Bronchial epithelial cell (primary cell): Measurements from ENCODE around the gene LRP1B. TPM values are rescaled to one million over a fixed set of nuclear protein-coding genes. Genes with fewer than 3 reads are reported as not detected.

ENCODE experiments used
- DNase-seq: peaks from one replicate; pipeline ENCODE4 v3.0.0-alpha.2; 2010; ENCODE audit warnings: low read depth
- FAIRE-seq: peaks from 2 replicates; lab custom pipeline; 2011; peaks lifted over from hg19 to GRCh38; lab: Jason Lieb, UNC
- H3K27me3 ChIP-seq: 2 replicates; pipeline ENCODE4 v1.5.1; 2011; ENCODE audit warnings: low read length; ENCODE audit not compliant: control insufficient read depth, insufficient read depth
- H3K36me3 ChIP-seq: 2 replicates; pipeline ENCODE4 v1.5.1; 2011; ENCODE audit warnings: low read length; ENCODE audit not compliant: control insufficient read depth, insufficient read depth
- H3K4me3 ChIP-seq: 2 replicates; pipeline ENCODE4 v1.5.1; 2011; ENCODE audit warnings: mild to moderate bottlenecking, low read depth, low read length, control low read depth
- total RNA-seq: library from RNA; depleted of rRNA; stranded (reverse); fragments of >200 nt; gene quantifications from 2 replicates; pipeline ENCODE4 v1.2.1, GENCODE V29; 2014
- TF ChIP-seq, protein P1 (sequence below): IDR thresholded peaks from 2 replicates; pipeline ENCODE4 v1.5.1; 2011; ENCODE audit warnings: mild to moderate bottlenecking, moderate library complexity, low read length, control low read depth, inconsistent platforms; ENCODE audit not compliant: insufficient read depth, severe bottlenecking

LRP1B gene
- total RNA-seq, 1 donor from 2014 or later, result under 0.01 TPM

DNA sequence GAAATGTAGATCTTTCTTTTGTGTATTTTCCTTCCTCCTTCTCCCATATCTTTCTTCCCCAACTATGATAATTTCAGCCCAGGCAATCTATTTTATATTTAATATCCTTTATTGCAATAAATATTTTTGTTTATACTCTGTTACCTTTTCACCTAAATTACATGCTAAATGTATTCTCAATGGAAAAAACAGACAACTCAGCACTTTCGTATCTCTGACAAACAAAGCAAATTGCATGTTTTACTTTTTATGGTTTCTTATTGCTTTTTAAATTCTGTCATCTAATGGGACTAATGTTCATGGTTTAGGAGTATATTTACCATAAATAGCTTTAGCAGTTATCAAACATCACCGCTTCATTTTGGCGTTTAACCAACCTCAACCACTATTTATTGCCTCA, 74.0 kb downstream of the LRP1B start:
- FAIRE-seq, result no peak
- H3K36me3 ChIP-seq, result no peaks in the 10 kb centered on the region
- TF ChIP-seq, protein P1, sequence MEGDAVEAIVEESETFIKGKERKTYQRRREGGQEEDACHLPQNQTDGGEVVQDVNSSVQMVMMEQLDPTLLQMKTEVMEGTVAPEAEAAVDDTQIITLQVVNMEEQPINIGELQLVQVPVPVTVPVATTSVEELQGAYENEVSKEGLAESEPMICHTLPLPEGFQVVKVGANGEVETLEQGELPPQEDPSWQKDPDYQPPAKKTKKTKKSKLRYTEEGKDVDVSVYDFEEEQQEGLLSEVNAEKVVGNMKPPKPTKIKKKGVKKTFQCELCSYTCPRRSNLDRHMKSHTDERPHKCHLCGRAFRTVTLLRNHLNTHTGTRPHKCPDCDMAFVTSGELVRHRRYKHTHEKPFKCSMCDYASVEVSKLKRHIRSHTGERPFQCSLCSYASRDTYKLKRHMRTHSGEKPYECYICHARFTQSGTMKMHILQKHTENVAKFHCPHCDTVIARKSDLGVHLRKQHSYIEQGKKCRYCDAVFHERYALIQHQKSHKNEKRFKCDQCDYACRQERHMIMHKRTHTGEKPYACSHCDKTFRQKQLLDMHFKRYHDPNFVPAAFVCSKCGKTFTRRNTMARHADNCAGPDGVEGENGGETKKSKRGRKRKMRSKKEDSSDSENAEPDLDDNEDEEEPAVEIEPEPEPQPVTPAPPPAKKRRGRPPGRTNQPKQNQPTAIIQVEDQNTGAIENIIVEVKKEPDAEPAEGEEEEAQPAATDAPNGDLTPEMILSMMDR, result no peak
- no peak for DNase-seq
- no peak overlapping the region for H3K4me3 ChIP-seq
- no peaks in the 10 kb centered on the region for H3K27me3 ChIP-seq

DNA sequence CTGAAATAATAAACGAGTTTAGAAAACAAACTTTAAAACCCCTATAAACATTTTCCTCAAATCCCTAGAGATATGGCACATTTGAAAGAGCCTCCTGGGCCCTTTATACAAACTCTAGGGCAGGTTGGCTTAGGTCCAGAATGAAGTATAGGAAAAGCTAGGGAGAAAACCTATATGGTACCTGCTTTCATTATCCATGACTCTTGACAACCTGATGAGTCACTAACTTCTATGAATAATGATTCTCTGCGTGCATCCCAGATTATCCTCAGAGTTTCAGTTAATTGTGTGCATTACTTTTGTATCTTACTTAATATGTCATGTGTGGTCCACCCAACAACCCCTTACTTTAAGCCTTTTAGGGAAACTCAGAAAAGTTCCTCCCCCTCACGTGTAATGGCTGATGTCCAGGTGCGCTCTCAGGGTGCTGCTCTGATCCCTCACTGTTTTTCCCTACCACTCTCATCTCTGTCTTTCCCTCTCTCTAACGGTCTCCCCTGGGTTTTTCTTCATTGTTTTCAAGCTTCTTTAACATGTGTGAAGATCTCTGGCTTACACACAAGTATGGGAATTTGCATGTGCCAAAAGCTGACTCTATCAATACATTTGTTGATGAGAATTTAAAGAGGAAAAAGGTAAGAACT, 78.5 kb downstream of the LRP1B start:
- H3K4me3 ChIP-seq, result no peak overlapping the region
- no peaks in the 10 kb centered on the region for H3K36me3 ChIP-seq
- H3K27me3 ChIP-seq, result no peaks in the 10 kb centered on the region
- FAIRE-seq (no peak), DNase-seq (peak; percentile 22)
- TF ChIP-seq, protein P1, result no peak

DNA sequence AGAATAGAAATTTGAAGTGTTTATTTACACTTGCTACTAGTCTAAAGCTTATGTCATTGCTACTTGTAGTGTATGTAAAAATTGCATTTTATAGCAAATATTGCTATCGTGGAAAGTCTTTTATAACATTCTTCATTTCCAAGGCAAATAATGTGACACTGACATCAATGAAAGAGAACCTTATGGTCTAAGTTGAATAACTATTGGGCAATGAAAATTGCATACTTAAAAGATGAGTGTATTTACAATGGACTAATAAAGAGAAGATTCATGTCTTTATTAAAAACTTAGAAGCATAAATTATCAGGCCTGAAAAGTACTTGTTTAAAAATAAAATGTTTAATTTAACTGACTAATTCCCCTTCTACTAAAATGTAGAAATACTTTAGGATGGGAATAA, 82.2 kb downstream of the LRP1B start:
- TF ChIP-seq, protein P1, result no peak
- Histone ChIP-seq H3K4me3 (no peak overlapping the region), H3K36me3 (no peaks in the 10 kb centered on the region), H3K27me3 (no peaks in the 10 kb centered on the region)
- DNase-seq (peak; percentile 4), FAIRE-seq (no peak)

DNA sequence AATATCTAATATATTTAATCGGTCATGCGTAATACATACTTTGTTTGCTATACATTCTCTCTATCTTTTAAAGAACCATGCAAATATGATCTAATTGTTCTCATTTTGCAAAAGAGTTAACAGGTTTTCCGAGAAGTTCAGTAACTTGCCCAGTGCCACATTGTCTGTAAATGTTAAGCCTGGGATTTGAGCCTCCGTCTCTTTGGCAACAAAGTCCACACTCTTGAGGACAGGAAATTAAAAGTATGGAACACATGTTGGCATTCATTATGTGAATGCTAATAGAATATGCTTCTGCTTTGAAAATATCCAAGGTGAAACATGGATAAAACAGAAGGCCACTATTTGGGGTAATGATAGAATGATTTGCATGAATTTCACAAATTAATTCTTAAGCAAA, 85.2 kb downstream of the LRP1B start:
- Histone ChIP-seq H3K36me3 (no peaks in the 10 kb centered on the region), H3K27me3 (no peaks in the 10 kb centered on the region), H3K4me3 (no peak overlapping the region)
- DNase-seq (no peak), FAIRE-seq (no peak)
- TF ChIP-seq, protein P1, result no peak

DNA sequence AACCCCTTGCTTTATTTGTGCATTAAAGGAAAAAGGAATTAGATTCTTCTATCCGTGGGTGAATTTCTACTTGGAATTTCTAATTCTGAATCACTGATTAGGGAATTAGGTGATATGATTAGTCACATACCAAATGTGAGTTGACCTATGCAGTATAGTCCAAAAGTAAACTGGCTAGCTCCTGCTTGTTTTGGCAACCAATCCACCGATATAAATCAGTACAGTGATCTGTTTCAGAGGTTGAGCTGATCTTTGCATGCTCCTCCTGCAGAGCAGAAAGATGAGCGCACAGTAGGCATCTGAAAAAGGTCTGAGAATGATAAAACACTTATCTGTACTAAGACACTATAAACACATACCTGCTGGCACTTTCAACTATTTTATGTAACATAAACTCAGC, 86.6 kb downstream of the LRP1B start:
- peak; percentile 11 for DNase-seq
- Histone ChIP-seq H3K4me3 (no peak overlapping the region), H3K27me3 (no peaks in the 10 kb centered on the region), H3K36me3 (no peaks in the 10 kb centered on the region)
- FAIRE-seq, result no peak
- TF ChIP-seq, protein P1, result no peak

DNA sequence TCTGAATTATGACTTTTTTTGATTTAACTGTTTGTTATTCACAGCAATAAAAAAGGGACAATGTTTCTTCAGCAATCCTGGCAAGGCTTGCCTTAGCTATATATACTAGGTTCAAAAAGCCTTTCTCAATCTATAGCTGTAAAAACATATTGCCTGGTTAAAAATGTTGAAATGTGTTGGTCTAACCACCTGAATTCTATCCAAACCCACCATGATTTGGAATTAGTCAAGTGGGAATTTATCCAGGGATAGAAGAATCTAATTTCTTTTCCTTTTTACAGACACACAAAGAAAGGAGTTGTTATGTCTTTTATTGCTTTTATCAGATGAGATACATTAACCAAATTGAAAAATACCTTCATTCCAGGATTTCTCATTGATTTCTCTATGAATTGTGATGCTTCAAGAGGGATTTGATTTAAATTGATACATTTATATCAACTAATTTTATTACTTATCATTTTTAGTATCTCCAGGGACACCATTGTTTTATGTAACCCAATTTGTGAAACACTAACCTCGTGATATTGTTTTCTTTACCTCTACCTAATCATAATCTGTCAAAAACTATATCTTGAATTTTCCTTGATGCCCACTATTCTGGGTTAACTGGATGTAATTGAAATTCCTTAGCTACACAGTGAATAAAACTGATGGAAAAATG, 88.1 kb downstream of the LRP1B start:
- FAIRE-seq (no peak), DNase-seq (no peak)
- Histone ChIP-seq H3K27me3 (no peaks in the 10 kb centered on the region), H3K4me3 (no peak overlapping the region), H3K36me3 (no peaks in the 10 kb centered on the region)
- TF ChIP-seq, protein P1, result no peak
